Mesothelial cell of epicardium (in vitro differentiated cells): Measurements from ENCODE around the gene TANGO6. TPM values are rescaled to one million over a fixed set of nuclear protein-coding genes. Genes with fewer than 3 reads are reported as not detected.

ENCODE experiments used
- DNase-seq, 2 experiments: peaks; one replicate each; pipeline ENCODE4 v3.0.0; 2021; ENCODE audit warnings: low spot score in 2 of 2; ENCODE audit not compliant: unreplicated experiment in 2 of 2
- H3K27ac Mint-ChIP-seq: 2 replicates; pipeline ENCODE4 v1.8.0; 2021; ENCODE audit warnings: mixed read lengths
- H3K27me3 Mint-ChIP-seq: 2 replicates; pipeline ENCODE4 v1.8.0; 2021; ENCODE audit warnings: low read depth, mixed read lengths
- H3K36me3 Mint-ChIP-seq: 2 replicates; pipeline ENCODE4 v1.8.0; 2021; ENCODE audit warnings: mixed read lengths
- H3K4me1 Mint-ChIP-seq: 2 replicates; pipeline ENCODE4 v1.8.0; 2021; ENCODE audit warnings: mixed read lengths
- H3K4me3 Mint-ChIP-seq: 2 replicates; pipeline ENCODE4 v1.8.0; 2021; ENCODE audit warnings: mild to moderate bottlenecking, moderate library complexity, mixed read lengths
- H3K9me3 Mint-ChIP-seq: 2 replicates; pipeline ENCODE4 v1.8.0; 2021; ENCODE audit warnings: mixed read lengths
- total RNA-seq: library from RNA; stranded (reverse); gene quantifications from 3 replicates; pipeline ENCODE4 v1.2.1, GENCODE V29; 2021
- TF ChIP-seq, protein P1 (sequence below): fragments of 200-600 bp; sonication (generic); IDR thresholded peaks from one replicate; pipeline ENCODE4 v1.5.0; 2021; ENCODE audit warnings: antibody characterized with exemption; ENCODE audit not compliant: unreplicated experiment

The TANGO6 gene
- total RNA-seq, 1 donor from 2014 or later: 12.8 TPM

GRCh38 chr16:68848786-68849185 is 5.5 kb downstream of the TANGO6 start:
- no peaks in the 10 kb centered on the region for H3K27me3 Mint-ChIP-seq
- TF ChIP-seq, protein P1, sequence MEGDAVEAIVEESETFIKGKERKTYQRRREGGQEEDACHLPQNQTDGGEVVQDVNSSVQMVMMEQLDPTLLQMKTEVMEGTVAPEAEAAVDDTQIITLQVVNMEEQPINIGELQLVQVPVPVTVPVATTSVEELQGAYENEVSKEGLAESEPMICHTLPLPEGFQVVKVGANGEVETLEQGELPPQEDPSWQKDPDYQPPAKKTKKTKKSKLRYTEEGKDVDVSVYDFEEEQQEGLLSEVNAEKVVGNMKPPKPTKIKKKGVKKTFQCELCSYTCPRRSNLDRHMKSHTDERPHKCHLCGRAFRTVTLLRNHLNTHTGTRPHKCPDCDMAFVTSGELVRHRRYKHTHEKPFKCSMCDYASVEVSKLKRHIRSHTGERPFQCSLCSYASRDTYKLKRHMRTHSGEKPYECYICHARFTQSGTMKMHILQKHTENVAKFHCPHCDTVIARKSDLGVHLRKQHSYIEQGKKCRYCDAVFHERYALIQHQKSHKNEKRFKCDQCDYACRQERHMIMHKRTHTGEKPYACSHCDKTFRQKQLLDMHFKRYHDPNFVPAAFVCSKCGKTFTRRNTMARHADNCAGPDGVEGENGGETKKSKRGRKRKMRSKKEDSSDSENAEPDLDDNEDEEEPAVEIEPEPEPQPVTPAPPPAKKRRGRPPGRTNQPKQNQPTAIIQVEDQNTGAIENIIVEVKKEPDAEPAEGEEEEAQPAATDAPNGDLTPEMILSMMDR: no peak
- peaks cover 8% of the 10 kb centered on the region for H3K4me1 Mint-ChIP-seq
- no peak for DNase-seq
- H3K27ac Mint-ChIP-seq: no peak overlapping the region
- no peaks in the 10 kb centered on the region for H3K36me3 Mint-ChIP-seq
- no peak overlapping the region for H3K4me3 Mint-ChIP-seq
- no peaks in the 10 kb centered on the region for H3K9me3 Mint-ChIP-seq

DNA sequence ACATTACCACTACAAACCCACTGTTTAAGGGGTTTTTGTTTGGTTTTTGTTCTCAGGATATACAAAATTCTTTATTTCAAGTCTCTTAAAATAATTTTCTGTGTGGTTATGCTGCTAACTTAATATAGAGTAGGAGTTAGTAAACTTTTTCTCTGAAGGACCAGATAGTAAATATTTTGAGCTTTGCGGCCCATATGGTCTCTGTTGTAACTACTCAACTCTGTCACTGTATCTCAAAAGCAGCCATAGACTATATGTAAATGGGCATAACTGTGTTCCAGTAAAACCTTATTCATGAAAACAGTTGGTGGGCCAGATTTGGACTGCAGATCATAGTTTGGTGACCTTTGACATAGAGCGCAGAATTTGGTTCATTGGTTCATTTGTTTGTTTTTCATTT is 7.2 kb downstream of the TANGO6 start:
- Mint-ChIP-seq H3K36me3 (no peaks in the 10 kb centered on the region), H3K4me1 (peaks cover 2% of the 10 kb centered on the region), H3K27ac (no peak overlapping the region), H3K9me3 (no peaks in the 10 kb centered on the region), H3K4me3 (no peak overlapping the region), H3K27me3 (no peaks in the 10 kb centered on the region)
- no peak for DNase-seq
- TF ChIP-seq, protein P1: no peak

DNA sequence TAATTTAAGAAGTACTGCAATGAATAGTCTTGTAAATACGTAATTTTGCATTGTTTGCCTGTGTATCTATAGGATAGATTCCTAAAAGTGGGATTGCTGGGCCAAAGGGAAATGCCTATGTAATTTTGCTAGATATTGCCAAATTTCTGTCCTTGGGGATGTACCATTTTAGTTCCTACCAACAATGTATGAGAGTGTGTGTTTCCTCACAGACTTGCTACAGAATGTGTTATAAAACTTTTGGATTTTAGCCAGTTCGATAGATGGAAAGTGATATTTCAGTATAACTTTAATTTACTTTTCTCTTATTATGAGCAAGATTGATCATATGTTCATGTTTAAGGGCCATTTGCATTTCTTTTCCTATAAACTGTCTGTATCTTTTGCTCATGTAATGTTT is 8.3 kb downstream of the TANGO6 start:
- no peaks in the 10 kb centered on the region for H3K9me3 Mint-ChIP-seq
- no peak overlapping the region for H3K4me3 Mint-ChIP-seq
- H3K27ac Mint-ChIP-seq: no peak overlapping the region
- H3K36me3 Mint-ChIP-seq: no peaks in the 10 kb centered on the region
- DNase-seq: no peak
- H3K27me3 Mint-ChIP-seq: no peaks in the 10 kb centered on the region
- TF ChIP-seq, protein P1: no peak
- peaks cover 2% of the 10 kb centered on the region for H3K4me1 Mint-ChIP-seq

GRCh38 chr16:68857479-68857878 is 14.1 kb downstream of the TANGO6 start:
- DNase-seq: no peak
- Mint-ChIP-seq H3K4me3 (no peak overlapping the region), H3K4me1 (no peaks in the 10 kb centered on the region), H3K9me3 (peaks cover 4% of the 10 kb centered on the region), H3K27me3 (no peaks in the 10 kb centered on the region), H3K36me3 (peaks cover 4% of the 10 kb centered on the region), H3K27ac (no peak overlapping the region)
- TF ChIP-seq, protein P1: no peak

DNA sequence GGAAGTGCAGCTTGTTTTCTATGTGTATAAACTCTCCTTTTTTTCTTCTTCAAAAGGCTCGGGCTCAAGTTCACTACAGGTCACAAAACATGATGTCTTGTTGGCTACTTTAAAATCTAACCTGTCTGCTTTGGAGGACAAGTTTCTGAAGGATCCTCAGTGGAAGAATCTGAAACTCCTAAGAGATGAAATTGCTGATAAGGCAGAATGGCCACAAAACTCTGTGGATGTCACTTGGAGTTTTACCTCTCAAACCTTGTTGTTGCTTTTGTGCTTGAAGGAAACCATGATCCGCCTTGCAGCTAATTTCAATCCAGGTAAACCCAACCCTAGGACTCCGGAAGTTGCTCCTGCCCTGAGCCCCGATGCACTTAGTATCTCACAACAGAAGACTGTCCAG is 16.5 kb downstream of the TANGO6 start:
- H3K9me3 Mint-ChIP-seq: peaks cover 4% of the 10 kb centered on the region
- H3K4me1 Mint-ChIP-seq: no peaks in the 10 kb centered on the region
- peaks cover 4% of the 10 kb centered on the region for H3K36me3 Mint-ChIP-seq
- TF ChIP-seq, protein P1: no peak
- H3K27me3 Mint-ChIP-seq: no peaks in the 10 kb centered on the region
- H3K27ac Mint-ChIP-seq: no peak overlapping the region
- no peak overlapping the region for H3K4me3 Mint-ChIP-seq
- no peak for DNase-seq
